Ishikawa (cell line): Measurements from ENCODE around the gene POLA2.

Experiments used
- CEBPB ChIP-seq: IDR thresholded peaks from 2 replicates; pipeline ENCODE4 v1.6.1; 2012
- CREB1 ChIP-seq: IDR thresholded peaks from 2 replicates; pipeline ENCODE4 v1.6.1; 2012; ENCODE audit warnings: low read depth
- EGR1 ChIP-seq: IDR thresholded peaks from 2 replicates; pipeline ENCODE4 v1.6.1; 2012
- EP300 ChIP-seq: IDR thresholded peaks from 2 replicates; pipeline ENCODE4 v1.6.1; 2012; ENCODE audit warnings: borderline replicate concordance
- FOXM1 ChIP-seq: IDR thresholded peaks from 2 replicates; pipeline ENCODE4 v1.6.1; 2012; ENCODE audit warnings: low read depth, borderline replicate concordance
- NFIC ChIP-seq: IDR thresholded peaks from 2 replicates; pipeline ENCODE4 v1.6.1; 2012
- RAD21 ChIP-seq: IDR thresholded peaks from 2 replicates; pipeline ENCODE4 v1.6.1; 2012; ENCODE audit warnings: low read depth
- TAF1 ChIP-seq: IDR thresholded peaks from 2 replicates; pipeline ENCODE4 v1.6.1; 2012; ENCODE audit warnings: low read depth, mild to moderate bottlenecking
- TCF12 ChIP-seq: IDR thresholded peaks from 2 replicates; pipeline ENCODE4 v1.6.1; 2012; ENCODE audit warnings: low read depth
- TEAD4 ChIP-seq: IDR thresholded peaks from 2 replicates; pipeline ENCODE4 v1.6.1; 2012
- USF1 ChIP-seq: IDR thresholded peaks from 2 replicates; pipeline ENCODE4 v1.6.1; 2012
- YY1 ChIP-seq: IDR thresholded peaks from 2 replicates; pipeline ENCODE4 v1.6.1; 2012; ENCODE audit warnings: low read depth
- ZBTB7A ChIP-seq: IDR thresholded peaks from 2 replicates; pipeline ENCODE4 v1.6.1; 2012; ENCODE audit warnings: low read depth
- TF ChIP-seq, protein P1 (sequence below): IDR thresholded peaks from 2 replicates; pipeline ENCODE4 v1.6.1; 2012
- TF ChIP-seq, protein P2 (sequence below): IDR thresholded peaks from 2 replicates; pipeline ENCODE4 v1.6.1; 2012; ENCODE audit warnings: low read depth, mild to moderate bottlenecking

POLA2 gene

GRCh38 chr11:65315204-65315865, 53.6 kb downstream of the POLA2 start:
- TF ChIP-seq, protein P1, sequence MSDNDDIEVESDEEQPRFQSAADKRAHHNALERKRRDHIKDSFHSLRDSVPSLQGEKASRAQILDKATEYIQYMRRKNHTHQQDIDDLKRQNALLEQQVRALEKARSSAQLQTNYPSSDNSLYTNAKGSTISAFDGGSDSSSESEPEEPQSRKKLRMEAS, result peak; percentile 90
- TF ChIP-seq TCF12, result peak; percentile 8; the same call in 1 of the 2 replicates
- TF ChIP-seq USF1, result no peak
- no peak for TF ChIP-seq YY1
- TF ChIP-seq NFIC, result peak; percentile 64
- TF ChIP-seq RAD21, result peak; percentile 63; the same call in 1 of the 2 replicates
- no peak for TF ChIP-seq TAF1
- peak; percentile 100 for TF ChIP-seq ZBTB7A

- TF ChIP-seq CEBPB (no peak), NFIC (no peak), TEAD4 (no peak), TCF12 (no peak), EGR1 (no peak), FOXM1 (no peak), YY1 (no peak), RAD21 (no peak), TAF1 (no peak), EP300 (no peak), CREB1 (no peak), ZBTB7A (no peak), USF1 (no peak)
- TF ChIP-seq, protein P2, sequence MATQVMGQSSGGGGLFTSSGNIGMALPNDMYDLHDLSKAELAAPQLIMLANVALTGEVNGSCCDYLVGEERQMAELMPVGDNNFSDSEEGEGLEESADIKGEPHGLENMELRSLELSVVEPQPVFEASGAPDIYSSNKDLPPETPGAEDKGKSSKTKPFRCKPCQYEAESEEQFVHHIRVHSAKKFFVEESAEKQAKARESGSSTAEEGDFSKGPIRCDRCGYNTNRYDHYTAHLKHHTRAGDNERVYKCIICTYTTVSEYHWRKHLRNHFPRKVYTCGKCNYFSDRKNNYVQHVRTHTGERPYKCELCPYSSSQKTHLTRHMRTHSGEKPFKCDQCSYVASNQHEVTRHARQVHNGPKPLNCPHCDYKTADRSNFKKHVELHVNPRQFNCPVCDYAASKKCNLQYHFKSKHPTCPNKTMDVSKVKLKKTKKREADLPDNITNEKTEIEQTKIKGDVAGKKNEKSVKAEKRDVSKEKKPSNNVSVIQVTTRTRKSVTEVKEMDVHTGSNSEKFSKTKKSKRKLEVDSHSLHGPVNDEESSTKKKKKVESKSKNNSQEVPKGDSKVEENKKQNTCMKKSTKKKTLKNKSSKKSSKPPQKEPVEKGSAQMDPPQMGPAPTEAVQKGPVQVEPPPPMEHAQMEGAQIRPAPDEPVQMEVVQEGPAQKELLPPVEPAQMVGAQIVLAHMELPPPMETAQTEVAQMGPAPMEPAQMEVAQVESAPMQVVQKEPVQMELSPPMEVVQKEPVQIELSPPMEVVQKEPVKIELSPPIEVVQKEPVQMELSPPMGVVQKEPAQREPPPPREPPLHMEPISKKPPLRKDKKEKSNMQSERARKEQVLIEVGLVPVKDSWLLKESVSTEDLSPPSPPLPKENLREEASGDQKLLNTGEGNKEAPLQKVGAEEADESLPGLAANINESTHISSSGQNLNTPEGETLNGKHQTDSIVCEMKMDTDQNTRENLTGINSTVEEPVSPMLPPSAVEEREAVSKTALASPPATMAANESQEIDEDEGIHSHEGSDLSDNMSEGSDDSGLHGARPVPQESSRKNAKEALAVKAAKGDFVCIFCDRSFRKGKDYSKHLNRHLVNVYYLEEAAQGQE, result no peak
- TF ChIP-seq, protein P1, result no peak
These were observed 54.1 kb downstream of the POLA2 start for GRCh38 chr11:65315866-65316226.

DNA sequence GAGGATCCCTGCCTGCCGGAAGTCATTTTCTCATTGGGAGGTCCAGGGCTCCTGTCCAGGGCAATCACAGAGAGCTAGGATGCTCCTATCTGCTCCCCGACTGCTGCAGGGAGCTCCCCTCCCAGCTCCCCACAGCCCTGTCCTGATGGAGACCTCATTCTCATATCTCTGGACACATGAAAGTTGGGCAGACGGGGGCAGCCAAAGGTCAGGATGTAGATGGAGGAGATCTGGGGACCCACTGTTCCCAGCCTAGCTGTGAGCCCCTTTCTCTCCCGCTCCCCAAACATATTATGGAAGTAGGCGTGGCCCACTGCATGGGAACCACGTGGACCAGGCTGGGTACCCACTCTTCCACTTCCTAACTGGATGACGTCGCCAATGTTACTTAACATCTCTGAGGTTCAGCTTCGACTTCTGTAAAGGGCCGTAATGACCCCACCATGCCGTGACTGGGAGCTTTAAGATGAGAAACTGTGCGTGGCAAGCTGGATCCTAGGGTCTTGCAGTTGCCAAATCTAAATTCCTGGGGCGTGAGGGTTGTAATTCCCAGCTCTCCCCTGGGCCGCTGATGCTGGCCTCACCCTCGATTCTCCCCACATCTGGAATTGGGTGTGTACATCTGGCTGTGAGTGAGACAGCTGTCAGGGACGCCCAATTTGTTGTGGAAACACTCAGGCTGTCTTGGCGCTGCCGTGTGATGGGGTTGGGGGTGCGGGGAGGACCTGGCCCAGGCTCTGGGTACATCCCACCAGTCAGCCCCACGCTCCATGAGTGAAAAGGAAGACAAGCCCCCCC, 54.7 kb downstream of the POLA2 start:
- TF ChIP-seq NFIC (no peak; the same call in 1 of the 2 replicates), RAD21 (no peak), ZBTB7A (0 out of 2 replicates have a peak, but pooled peaks have one; percentile 50), CEBPB (peak; percentile 24; the same call in 1 of the 2 replicates)
- TF ChIP-seq, protein P1, result no peak

- TF ChIP-seq, protein P1, result peak; percentile 64
- no peak for TF ChIP-seq CREB1
- no peak; the same call in 1 of the 2 replicates for TF ChIP-seq EP300
- peak; percentile 67; the same call in 1 of the 2 replicates for TF ChIP-seq TEAD4
- no peak for TF ChIP-seq RAD21
- peak; percentile 68; the same call in 1 of the 2 replicates for TF ChIP-seq TCF12
- no peak for TF ChIP-seq CEBPB
- TF ChIP-seq EGR1, result no peak
- no peak; the same call in 1 of the 2 replicates for TF ChIP-seq NFIC
These were observed 55.4 kb downstream of the POLA2 start for GRCh38 chr11:65317025-65317786.

DNA sequence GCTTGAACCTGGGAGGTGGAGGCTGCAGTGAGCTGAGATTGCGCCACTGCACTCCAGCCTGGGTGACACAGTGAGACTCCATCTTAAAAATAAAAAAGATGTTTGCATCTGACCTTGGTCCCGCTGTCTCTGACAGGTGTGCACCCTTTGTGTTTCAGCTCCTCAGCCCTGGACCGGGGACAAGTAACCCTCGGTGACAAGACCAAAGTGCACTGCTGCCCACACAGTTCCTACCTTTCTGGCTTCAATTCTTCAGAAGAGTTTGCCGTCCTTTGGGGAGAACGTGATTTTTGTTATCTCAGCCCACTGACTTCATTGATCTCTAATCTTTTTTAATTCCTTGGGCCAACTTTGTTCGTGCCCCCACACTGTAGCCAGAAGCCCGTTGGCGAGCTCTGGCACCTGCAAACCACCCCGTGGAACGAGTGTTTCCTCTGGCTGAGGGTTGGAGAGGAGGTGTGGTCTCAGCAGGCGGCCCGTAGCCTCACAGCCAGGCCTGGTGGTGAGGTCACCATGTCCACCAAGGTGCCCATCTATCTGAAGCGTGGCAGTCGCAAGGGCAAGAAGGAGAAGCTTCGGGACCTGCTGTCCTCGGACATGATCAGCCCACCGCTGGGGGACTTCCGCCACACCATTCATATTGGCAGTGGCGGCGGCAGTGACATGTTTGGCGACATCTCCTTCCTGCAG, 58.8 kb downstream of the POLA2 start:
- TF ChIP-seq NFIC (no peak), YY1 (no peak), TCF12 (no peak), EP300 (no peak), TAF1 (no peak), EGR1 (no peak), CREB1 (no peak), USF1 (no peak), FOXM1 (no peak), CEBPB (no peak), ZBTB7A (no peak), TEAD4 (no peak), RAD21 (no peak)
- TF ChIP-seq, protein P1, result no peak
- TF ChIP-seq, protein P2, result no peak
